ENCODE measurements around the gene PRKCB. TPM values are rescaled to one million over a fixed set of nuclear protein-coding genes. Genes with fewer than 3 reads are reported as not detected.

PRKCB gene
- total and polyA plus RNA-seq, 12 donors, result 0.30 to 8.8 (median 1.1) TPM

DNA sequence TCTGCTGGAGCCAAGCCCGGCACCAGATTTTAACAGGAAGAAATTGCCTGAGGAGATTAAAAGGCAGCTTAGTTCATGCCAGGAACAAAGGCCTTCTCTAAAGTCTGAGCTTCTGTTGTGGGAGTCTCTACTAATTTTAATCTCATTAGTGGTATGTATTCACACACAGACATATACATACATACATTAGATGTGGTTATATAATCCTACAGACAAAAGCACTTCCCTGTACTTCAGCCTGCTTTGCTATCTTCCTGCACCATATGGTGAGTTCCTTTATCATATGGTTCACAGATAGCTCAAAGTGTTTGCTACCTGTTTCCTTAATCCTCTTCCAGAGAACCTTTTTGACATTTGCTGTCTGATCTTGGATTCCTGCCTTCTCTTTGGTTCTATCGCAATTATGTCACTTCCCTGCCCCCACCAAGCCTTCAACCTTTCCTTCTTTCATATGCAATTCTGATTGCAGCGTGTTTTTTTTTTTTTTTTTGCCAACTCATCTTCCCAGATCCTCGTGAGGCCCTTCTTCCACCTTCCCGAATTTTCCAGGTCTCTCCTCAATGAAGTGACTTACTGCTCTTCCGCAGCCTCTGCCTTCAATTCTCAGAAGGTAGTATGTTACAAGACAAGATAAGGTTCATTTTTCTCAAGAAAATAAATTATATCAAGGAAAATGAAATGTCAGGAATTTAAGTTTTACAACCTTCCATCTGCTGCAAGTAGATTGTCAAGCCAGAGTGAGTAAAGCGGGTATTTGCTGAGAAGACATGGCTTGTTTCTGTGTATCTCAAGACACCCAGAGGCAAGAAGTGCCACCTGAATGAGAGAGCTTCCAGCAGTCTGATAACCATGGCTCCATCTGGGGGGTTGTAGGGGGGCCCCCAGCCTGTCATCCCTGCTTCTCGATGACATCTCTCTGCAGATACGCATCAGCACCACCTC, 300.1 kb downstream of the PRKCB start:
- WGBS, 2 donors, result 77% methylated on average over 9 of the region's 9 CpGs
- no peak for DNase-seq
- peaks cover 0 to 3% (median 0%) of the 10 kb centered on the region in 9 donors for H3K36me3 ChIP-seq
- no peak for ATAC-seq
- intact Hi-C loops (cut with DNase I), result no loop called here
- no peaks in the 10 kb centered on the region for H3K4me1 ChIP-seq
- no peak overlapping the region for H3K4me3 ChIP-seq
- no peaks in the 10 kb centered on the region for H3K27me3 ChIP-seq
- TF ChIP-seq, protein P1, sequence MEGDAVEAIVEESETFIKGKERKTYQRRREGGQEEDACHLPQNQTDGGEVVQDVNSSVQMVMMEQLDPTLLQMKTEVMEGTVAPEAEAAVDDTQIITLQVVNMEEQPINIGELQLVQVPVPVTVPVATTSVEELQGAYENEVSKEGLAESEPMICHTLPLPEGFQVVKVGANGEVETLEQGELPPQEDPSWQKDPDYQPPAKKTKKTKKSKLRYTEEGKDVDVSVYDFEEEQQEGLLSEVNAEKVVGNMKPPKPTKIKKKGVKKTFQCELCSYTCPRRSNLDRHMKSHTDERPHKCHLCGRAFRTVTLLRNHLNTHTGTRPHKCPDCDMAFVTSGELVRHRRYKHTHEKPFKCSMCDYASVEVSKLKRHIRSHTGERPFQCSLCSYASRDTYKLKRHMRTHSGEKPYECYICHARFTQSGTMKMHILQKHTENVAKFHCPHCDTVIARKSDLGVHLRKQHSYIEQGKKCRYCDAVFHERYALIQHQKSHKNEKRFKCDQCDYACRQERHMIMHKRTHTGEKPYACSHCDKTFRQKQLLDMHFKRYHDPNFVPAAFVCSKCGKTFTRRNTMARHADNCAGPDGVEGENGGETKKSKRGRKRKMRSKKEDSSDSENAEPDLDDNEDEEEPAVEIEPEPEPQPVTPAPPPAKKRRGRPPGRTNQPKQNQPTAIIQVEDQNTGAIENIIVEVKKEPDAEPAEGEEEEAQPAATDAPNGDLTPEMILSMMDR (IDR thresholded peaks at IDR 0.05), result no peak
- H3K27ac ChIP-seq, result no peak overlapping the region
- peaks cover 0 to 8% (median 0%) of the 10 kb centered on the region in 11 donors for H3K9me3 ChIP-seq

DNA sequence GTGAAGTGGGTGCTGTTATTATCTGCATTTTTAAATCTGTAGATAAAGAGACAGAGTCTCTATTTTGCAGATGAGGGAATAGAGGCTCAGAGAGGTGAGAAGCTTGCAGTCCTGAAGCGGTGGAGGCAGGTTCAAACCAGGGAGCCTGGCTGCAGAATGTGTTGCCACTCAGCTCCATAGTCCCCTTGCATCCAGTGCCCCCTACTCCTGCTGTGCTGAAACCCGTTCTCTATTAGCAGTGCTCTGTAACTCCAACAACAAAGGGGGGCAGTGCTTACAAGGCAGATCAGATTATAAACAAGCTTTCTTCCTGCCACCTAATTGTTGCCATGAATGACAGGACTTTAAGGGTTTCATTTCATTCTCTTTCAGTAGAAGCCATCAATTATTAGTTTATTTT, 302.2 kb downstream of the PRKCB start:
- intact Hi-C loops (cut with DNase I), result no loop called here
- WGBS, 2 donors, result 60 to 64% methylated on average over 2 of the region's 2 CpGs
- ATAC-seq, result no peak

DNA sequence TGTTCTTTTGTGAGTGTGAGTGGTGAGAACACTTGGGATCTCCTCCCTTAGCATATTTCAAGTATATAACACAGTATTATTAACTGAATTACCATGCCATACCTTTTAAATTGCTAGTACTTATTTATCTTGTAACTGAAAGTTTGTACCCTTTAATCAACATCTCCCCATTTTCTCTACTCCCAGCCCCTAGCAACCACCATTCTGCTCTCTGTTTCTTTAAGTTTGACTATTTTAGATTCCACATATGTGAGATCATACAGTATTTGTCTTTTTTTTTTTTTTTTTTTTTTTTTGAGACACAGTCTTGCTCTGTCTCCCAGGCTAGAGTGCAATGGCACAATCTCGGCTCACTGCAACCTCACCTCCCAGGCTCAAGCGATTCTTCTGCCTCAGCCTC, 302.8 kb downstream of the PRKCB start:
- H3K4me1 ChIP-seq, result no peaks in the 10 kb centered on the region
- intact Hi-C loops (cut with DNase I), result no loop called here
- peaks cover 0 to 8% (median 0%) of the 10 kb centered on the region in 11 donors for H3K9me3 ChIP-seq
- 66 to 73% methylated on average over 2 of the region's 2 CpGs for WGBS, 2 donors
- DNase-seq (no peak), ATAC-seq (no peak)
- H3K27me3 ChIP-seq, result peaks cover 0 to 8% (median 0%) of the 10 kb centered on the region in 7 donors
- no peak overlapping the region for H3K4me3 ChIP-seq
- H3K27ac ChIP-seq, result no peak overlapping the region
- TF ChIP-seq, protein P1 (IDR thresholded peaks at IDR 0.05), result no peak
- peaks cover 0 to 3% (median 0%) of the 10 kb centered on the region in 9 donors for H3K36me3 ChIP-seq

More for the DNA sequence above, 302.2 kb downstream of the PRKCB start:
- peaks cover 0 to 3% (median 0%) of the 10 kb centered on the region in 7 donors for H3K27me3 ChIP-seq
- peaks cover 0 to 3% (median 0%) of the 10 kb centered on the region in 9 donors for H3K36me3 ChIP-seq
- no peak overlapping the region for H3K27ac ChIP-seq
- TF ChIP-seq, protein P1 (IDR thresholded peaks at IDR 0.05), result no peak
- H3K9me3 ChIP-seq, result peaks cover 0 to 8% (median 0%) of the 10 kb centered on the region in 11 donors
- H3K4me1 ChIP-seq, result no peaks in the 10 kb centered on the region
- DNase-seq, result no peak
- H3K4me3 ChIP-seq, result no peak overlapping the region

DNA sequence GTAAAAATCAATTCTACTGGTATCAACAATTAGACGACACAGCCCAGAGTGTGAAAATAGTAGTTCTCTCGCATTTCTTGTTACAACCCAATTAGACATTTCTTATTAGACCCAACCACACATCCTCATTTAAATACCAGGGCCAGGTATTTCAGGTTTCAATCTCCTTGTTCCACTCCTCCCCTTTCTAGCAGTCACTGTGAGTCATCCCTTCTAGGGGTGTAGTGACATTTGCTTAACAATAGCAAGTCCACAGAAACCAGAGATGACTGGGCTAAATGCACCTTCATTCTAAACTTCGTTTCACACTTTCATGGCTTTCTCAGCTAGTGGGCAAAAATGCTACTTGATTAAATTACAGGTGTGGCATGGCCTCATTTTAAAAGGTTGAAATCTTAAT, 303.5 kb downstream of the PRKCB start:
- TF ChIP-seq, protein P1 (IDR thresholded peaks at IDR 0.05), result no peak
- H3K36me3 ChIP-seq, result peaks cover 0 to 3% (median 0%) of the 10 kb centered on the region in 9 donors
- intact Hi-C loops (cut with DNase I), result no loop called here
- no peaks in the 10 kb centered on the region for H3K4me1 ChIP-seq
- no peak overlapping the region for H3K27ac ChIP-seq
- ATAC-seq (no peak), DNase-seq (no peak)
- peaks cover 0 to 8% (median 0%) of the 10 kb centered on the region in 11 donors for H3K9me3 ChIP-seq
- 84 to 87% methylated on average over 3 of the region's 3 CpGs for WGBS, 2 donors
- H3K27me3 ChIP-seq, result peaks cover 0 to 8% (median 0%) of the 10 kb centered on the region in 7 donors
- H3K4me3 ChIP-seq, result no peak overlapping the region
